Liver (tissue), 9 donors: ENCODE measurements around the gene FUS. TPM values are rescaled to one million over a fixed set of nuclear protein-coding genes. Genes with fewer than 3 reads are reported as not detected.

ENCODE experiments used
- DNase-seq: peaks from one replicate; pipeline ENCODE4 v3.0.0-alpha.2; 2017; ENCODE audit warnings: low spot score
- H3K27ac ChIP-seq, 2 donors: one replicate each; pipeline ENCODE4 v1.7.0; 2013; ENCODE audit warnings: inconsistent platforms in 2 of 2, low read length in 2 of 2, control low read depth in 1 of 2, low read depth in 1 of 2, mild to moderate bottlenecking in 1 of 2
- H3K27me3 ChIP-seq, 4 donors: one replicate each; pipeline versions ENCODE4 v1.6.1 to v1.7.0; 2013; ENCODE audit warnings: low read length in 3 of 4, inconsistent platforms in 1 of 4, mild to moderate bottlenecking in 1 of 4, moderate library complexity in 1 of 4; ENCODE audit not compliant: control insufficient read depth in 4 of 4, insufficient read depth in 4 of 4
- H3K36me3 ChIP-seq, 4 donors: one replicate each; pipeline versions ENCODE4 v1.6.1 to v1.7.0; 2013; ENCODE audit warnings: low read length in 3 of 4, mild to moderate bottlenecking in 3 of 4, low read depth in 1 of 4, moderate library complexity in 1 of 4; ENCODE audit not compliant: control insufficient read depth in 4 of 4, insufficient read depth in 3 of 4
- H3K4me1 ChIP-seq, 4 donors: one replicate each; pipeline versions ENCODE4 v1.6.1 to v1.7.0; 2013; ENCODE audit warnings: low read length in 3 of 4, mild to moderate bottlenecking in 3 of 4, moderate library complexity in 1 of 4; ENCODE audit not compliant: control insufficient read depth in 4 of 4, insufficient read depth in 4 of 4
- H3K4me3 ChIP-seq, 3 donors: one replicate each; pipeline versions ENCODE4 v1.6.1 to v1.7.0; 2013; ENCODE audit warnings: low read length in 3 of 3, control low read depth in 1 of 3, low read depth in 1 of 3, mild to moderate bottlenecking in 1 of 3
- H3K9ac ChIP-seq, 2 donors: one replicate each; pipeline ENCODE4 v1.7.0; 2013; ENCODE audit warnings: low read length in 2 of 2, mild to moderate bottlenecking in 2 of 2, moderate library complexity in 2 of 2, control low read depth in 1 of 2, low read depth in 1 of 2
- H3K9me3 ChIP-seq, 4 donors: one replicate each; pipeline versions ENCODE4 v1.6.1 to v1.7.0; 2013; ENCODE audit warnings: low read length in 3 of 4; ENCODE audit not compliant: control insufficient read depth in 4 of 4
- CTCF ChIP-seq: fragments of 150-350 bp; IDR thresholded peaks from 2 replicates; pipeline ENCODE4 v1.5.1; 2017; ENCODE audit warnings: improper control_type of control experiment, low read depth, low read length; ENCODE audit not compliant: missing input control
- EGR1 ChIP-seq, 2 donors: IDR thresholded peaks; 2 replicates each; pipeline ENCODE4 v1.6.1; 2016 to 2018; ENCODE audit warnings: antibody characterized with exemption in 2 of 2, low read depth in 2 of 2
- FOXA1 ChIP-seq: IDR thresholded peaks from 2 replicates; pipeline ENCODE4 v1.6.1; 2016; ENCODE audit warnings: antibody characterized with exemption
- FOXA2 ChIP-seq: IDR thresholded peaks from 2 replicates; pipeline ENCODE4 v1.6.1; 2016; ENCODE audit warnings: antibody characterized with exemption
- GABPA ChIP-seq, 2 donors: IDR thresholded peaks in 1 of 2; conservative IDR thresholded peaks in 1 of 2; 2 replicates each; pipeline ENCODE4 v1.6.1; 2016; ENCODE audit warnings: antibody characterized with exemption in 2 of 2, mild to moderate bottlenecking in 1 of 2, moderate library complexity in 1 of 2
- HNF4A ChIP-seq, 2 donors: conservative IDR thresholded peaks; 2 replicates each; pipeline ENCODE4 v1.6.1; 2016; ENCODE audit warnings: antibody characterized with exemption in 2 of 2, mild to moderate bottlenecking in 2 of 2
- HNF4G ChIP-seq: IDR thresholded peaks from 2 replicates; pipeline ENCODE4 v1.6.1; 2016; ENCODE audit warnings: antibody characterized with exemption
- JUND ChIP-seq, 2 donors: IDR thresholded peaks; 2 replicates each; pipeline ENCODE4 v1.6.1; 2016; ENCODE audit warnings: antibody characterized with exemption in 2 of 2
- MAX ChIP-seq: IDR thresholded peaks from 2 replicates; pipeline ENCODE4 v1.6.1; 2016; ENCODE audit warnings: antibody characterized with exemption
- NR2F2 ChIP-seq: IDR thresholded peaks from 2 replicates; pipeline ENCODE4 v1.6.1; 2016; ENCODE audit warnings: antibody characterized with exemption
- RAD21 ChIP-seq, 2 donors: IDR thresholded peaks; 2 replicates each; pipeline ENCODE4 v1.6.1; 2016; ENCODE audit warnings: antibody characterized with exemption in 2 of 2, mild to moderate bottlenecking in 2 of 2
- RXRA ChIP-seq, 2 donors: IDR thresholded peaks; 2 replicates each; pipeline ENCODE4 v1.6.1; 2017 to 2018; ENCODE audit warnings: antibody characterized with exemption in 2 of 2, mild to moderate bottlenecking in 1 of 2
- SP1 ChIP-seq: IDR thresholded peaks from 2 replicates; pipeline ENCODE4 v1.6.1; 2018; ENCODE audit warnings: antibody characterized with exemption, mild to moderate bottlenecking
- YY1 ChIP-seq: IDR thresholded peaks from 2 replicates; pipeline ENCODE4 v1.6.1; 2016; ENCODE audit warnings: antibody characterized with exemption, mild to moderate bottlenecking
- ZBTB33 ChIP-seq: IDR thresholded peaks from 2 replicates; pipeline ENCODE4 v1.6.1; 2016; ENCODE audit warnings: antibody characterized with exemption
- WGBS: extraction: QIAGEN DNeasy Blood & Tissue Kit; methylation state at CpG from one replicate; pipeline ENCODE4 v1.1.7; 2013; 5-methylcytosine and 5-hydroxymethylcytosine counted together
- polyA plus RNA-seq, 2 donors: library from polyadenylated mRNA; stranded (reverse) in 1 of 2; unstranded in 1 of 2; fragments of 200-250 nt in 1 of 2; fragments of >200 nt in 1 of 2; fragmentation: Nextera tagmentation in 1 of 2; extraction: Ambion mirVana in 1 of 2; gene quantifications; one replicate each; pipeline versions ENCODE4 v1.2.1 to v1.2.3, GENCODE V29; 2013 to 2015
- total RNA-seq, 2 donors: library from RNA; depleted of rRNA; stranded (reverse); fragments of >200 nt; gene quantifications; one replicate each; pipeline ENCODE4 v1.2.3, GENCODE V29; 2014
- TF ChIP-seq, protein P1 (sequence below): IDR thresholded peaks from 2 replicates; pipeline ENCODE4 v1.6.1; 2016; ENCODE audit warnings: antibody characterized with exemption
- TF ChIP-seq, protein P2 (sequence below): IDR thresholded peaks from 2 replicates; pipeline ENCODE4 v1.6.1; 2016; ENCODE audit warnings: antibody characterized with exemption, mild to moderate bottlenecking
- donor health status: healthy.
- donor health status: healthy.
- donor health status: healthy.
- donor health status: healthy.
- donor health status: healthy.

The FUS gene
- total and polyA plus RNA-seq, 4 donors, result 7.5 to 51.5 (median 39.3) TPM

- 90% methylated on average over 3 of the region's 3 CpGs for WGBS
- Histone ChIP-seq H3K4me3 (no peak overlapping the region), H3K27me3 (no peaks in the 10 kb centered on the region), H3K36me3 (no peaks in the 10 kb centered on the region), H3K27ac (no peak overlapping the region), H3K4me1 (peaks cover 0 to 8% (median 6%) of the 10 kb centered on the region in 4 donors), H3K9me3 (no peaks in the 10 kb centered on the region), H3K9ac (no peak overlapping the region)
- DNase-seq, result no peak
- TF ChIP-seq YY1 (no peak), HNF4G (no peak)
- TF ChIP-seq, protein P1, sequence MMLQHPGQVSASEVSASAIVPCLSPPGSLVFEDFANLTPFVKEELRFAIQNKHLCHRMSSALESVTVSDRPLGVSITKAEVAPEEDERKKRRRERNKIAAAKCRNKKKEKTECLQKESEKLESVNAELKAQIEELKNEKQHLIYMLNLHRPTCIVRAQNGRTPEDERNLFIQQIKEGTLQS, result no peak
Measured at GRCh38 chr16:31147574-31147973, 32.4 kb upstream of the FUS start.

DNA sequence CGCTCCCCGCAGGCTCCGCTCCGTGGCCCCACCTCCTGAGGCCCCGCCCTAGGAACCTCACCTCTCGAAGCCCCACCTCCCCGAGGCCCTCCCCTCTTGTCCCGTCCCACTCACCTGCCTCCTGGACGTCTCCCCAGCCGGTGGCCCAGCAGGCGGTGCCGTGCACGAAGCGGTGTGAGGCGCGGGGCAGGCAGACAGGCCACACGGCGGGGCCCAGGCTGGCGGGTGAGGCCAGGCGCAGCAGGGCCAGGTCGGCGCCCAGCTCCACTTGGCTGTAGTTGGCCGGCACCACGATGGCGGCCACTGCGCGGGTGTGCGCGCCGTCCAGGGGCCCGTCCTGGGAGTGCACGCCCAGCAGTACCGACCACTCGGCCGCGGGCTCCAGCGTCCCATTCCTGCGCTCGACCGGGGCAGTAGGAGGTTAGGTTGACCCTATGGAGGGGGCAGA, 31.6 kb upstream of the FUS start:
- WGBS, result 19% methylated on average over 40 of the region's 40 CpGs
- DNase-seq, result no peak
- H3K9me3 ChIP-seq, result no peaks in the 10 kb centered on the region
- TF ChIP-seq GABPA (IDR thresholded peaks at IDR 0.05 in 1 of 2, conservative IDR thresholded peaks at IDR 0.05 in 1 of 2) (no peak), EGR1 (IDR thresholded peaks at IDR 0.05; ENCODE audit: low read depth in 2 of 2) (no peak), FOXA1 (no peak), NR2F2 (no peak), RXRA (IDR thresholded peaks at IDR 0.05) (no peak), FOXA2 (no peak)
- TF ChIP-seq, protein P1, result no peak
- H3K36me3 ChIP-seq, result no peaks in the 10 kb centered on the region
- H3K9ac ChIP-seq, result no peak overlapping the region
- H3K27ac ChIP-seq, result no peak overlapping the region
- H3K4me1 ChIP-seq, result peaks cover 0 to 5% (median 2%) of the 10 kb centered on the region in 4 donors
- H3K4me3 ChIP-seq, result no peak overlapping the region
- H3K27me3 ChIP-seq, result no peaks in the 10 kb centered on the region

GRCh38 chr16:31148896-31149295, 31.0 kb upstream of the FUS start:
- peaks cover 0 to 5% (median 2%) of the 10 kb centered on the region in 4 donors for H3K4me1 ChIP-seq
- no peaks in the 10 kb centered on the region for H3K27me3 ChIP-seq
- H3K27ac ChIP-seq, result no peak overlapping the region
- TF ChIP-seq RAD21 (IDR thresholded peaks at IDR 0.05) (no peak), RXRA (IDR thresholded peaks at IDR 0.05) (no peak), SP1 (no peak), HNF4G (no peak), JUND (IDR thresholded peaks at IDR 0.05) (no peak), CTCF (no peak), FOXA2 (no peak), HNF4A (conservative IDR thresholded peaks at IDR 0.05) (no peak), MAX (no peak), EGR1 (IDR thresholded peaks at IDR 0.05; ENCODE audit: low read depth in 2 of 2) (no peak), GABPA (IDR thresholded peaks at IDR 0.05 in 1 of 2, conservative IDR thresholded peaks at IDR 0.05 in 1 of 2) (no peak), ZBTB33 (no peak), FOXA1 (no peak)
- TF ChIP-seq, protein P2, sequence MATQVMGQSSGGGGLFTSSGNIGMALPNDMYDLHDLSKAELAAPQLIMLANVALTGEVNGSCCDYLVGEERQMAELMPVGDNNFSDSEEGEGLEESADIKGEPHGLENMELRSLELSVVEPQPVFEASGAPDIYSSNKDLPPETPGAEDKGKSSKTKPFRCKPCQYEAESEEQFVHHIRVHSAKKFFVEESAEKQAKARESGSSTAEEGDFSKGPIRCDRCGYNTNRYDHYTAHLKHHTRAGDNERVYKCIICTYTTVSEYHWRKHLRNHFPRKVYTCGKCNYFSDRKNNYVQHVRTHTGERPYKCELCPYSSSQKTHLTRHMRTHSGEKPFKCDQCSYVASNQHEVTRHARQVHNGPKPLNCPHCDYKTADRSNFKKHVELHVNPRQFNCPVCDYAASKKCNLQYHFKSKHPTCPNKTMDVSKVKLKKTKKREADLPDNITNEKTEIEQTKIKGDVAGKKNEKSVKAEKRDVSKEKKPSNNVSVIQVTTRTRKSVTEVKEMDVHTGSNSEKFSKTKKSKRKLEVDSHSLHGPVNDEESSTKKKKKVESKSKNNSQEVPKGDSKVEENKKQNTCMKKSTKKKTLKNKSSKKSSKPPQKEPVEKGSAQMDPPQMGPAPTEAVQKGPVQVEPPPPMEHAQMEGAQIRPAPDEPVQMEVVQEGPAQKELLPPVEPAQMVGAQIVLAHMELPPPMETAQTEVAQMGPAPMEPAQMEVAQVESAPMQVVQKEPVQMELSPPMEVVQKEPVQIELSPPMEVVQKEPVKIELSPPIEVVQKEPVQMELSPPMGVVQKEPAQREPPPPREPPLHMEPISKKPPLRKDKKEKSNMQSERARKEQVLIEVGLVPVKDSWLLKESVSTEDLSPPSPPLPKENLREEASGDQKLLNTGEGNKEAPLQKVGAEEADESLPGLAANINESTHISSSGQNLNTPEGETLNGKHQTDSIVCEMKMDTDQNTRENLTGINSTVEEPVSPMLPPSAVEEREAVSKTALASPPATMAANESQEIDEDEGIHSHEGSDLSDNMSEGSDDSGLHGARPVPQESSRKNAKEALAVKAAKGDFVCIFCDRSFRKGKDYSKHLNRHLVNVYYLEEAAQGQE, result no peak
- no peak overlapping the region for H3K4me3 ChIP-seq
- H3K9me3 ChIP-seq, result no peaks in the 10 kb centered on the region
- H3K9ac ChIP-seq, result no peak overlapping the region
- no peaks in the 10 kb centered on the region for H3K36me3 ChIP-seq
- no peak for DNase-seq
- whole genome bisulfite sequencing, result 82% methylated on average over 25 of the region's 25 CpGs
